ENCODE data around the gene EPB41L3.

The EPB41L3 gene

DNA sequence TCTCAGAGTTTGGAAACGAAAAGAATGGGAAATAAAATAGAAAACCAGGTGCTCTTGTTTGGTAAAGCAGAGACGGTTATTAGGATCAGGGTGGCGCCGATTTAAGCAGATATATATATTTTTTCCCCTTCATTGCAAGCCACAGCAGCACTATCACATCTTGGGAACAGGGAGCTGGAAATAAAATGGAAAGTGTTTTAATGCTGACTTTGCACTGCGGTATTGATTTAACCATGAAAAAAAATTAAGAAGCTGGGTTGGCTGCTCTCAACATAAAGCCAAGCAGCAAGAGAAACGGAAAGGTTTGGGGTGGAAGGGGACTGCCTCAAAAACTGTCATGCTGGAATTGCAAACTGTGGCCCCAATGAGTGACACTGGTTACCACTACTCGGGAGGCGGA, 145.5 kb downstream of the EPB41L3 start:
- Histone ChIP-seq H3K27me3 (ENCODE audit: insufficient read depth, low read length) (no peaks in the 10 kb centered on the region), H3K4me2 (ENCODE audit: low read length) (no peak overlapping the region), H3F3A (ENCODE audit: insufficient read depth, low read length) (no peaks in the 10 kb centered on the region), H3K9ac (ENCODE audit: low read length) (no peak overlapping the region), H2AFZ (ENCODE audit: low read length) (no peak overlapping the region), H3K9me3 (ENCODE audit: low read length) (no peaks in the 10 kb centered on the region), H3K27ac (ENCODE audit: low read depth, low read length, poor library complexity, severe bottlenecking) (no peak overlapping the region), H3K4me1 (ENCODE audit: insufficient read depth, low read length, severe bottlenecking) (no peaks in the 10 kb centered on the region), H4K20me1 (ENCODE audit: insufficient read depth, low read length) (no peaks in the 10 kb centered on the region), H3K9me2 (ENCODE audit: low read depth, low read length) (no peaks in the 10 kb centered on the region), H3K4me3 (ENCODE audit: low read depth, low read length, poor library complexity, severe bottlenecking) (no peak overlapping the region), H3K79me2 (ENCODE audit: insufficient read depth, low read length) (no peaks in the 10 kb centered on the region), H3K36me3 (ENCODE audit: insufficient read depth, low read length) (no peaks in the 10 kb centered on the region)
- TF ChIP-seq, protein P1, sequence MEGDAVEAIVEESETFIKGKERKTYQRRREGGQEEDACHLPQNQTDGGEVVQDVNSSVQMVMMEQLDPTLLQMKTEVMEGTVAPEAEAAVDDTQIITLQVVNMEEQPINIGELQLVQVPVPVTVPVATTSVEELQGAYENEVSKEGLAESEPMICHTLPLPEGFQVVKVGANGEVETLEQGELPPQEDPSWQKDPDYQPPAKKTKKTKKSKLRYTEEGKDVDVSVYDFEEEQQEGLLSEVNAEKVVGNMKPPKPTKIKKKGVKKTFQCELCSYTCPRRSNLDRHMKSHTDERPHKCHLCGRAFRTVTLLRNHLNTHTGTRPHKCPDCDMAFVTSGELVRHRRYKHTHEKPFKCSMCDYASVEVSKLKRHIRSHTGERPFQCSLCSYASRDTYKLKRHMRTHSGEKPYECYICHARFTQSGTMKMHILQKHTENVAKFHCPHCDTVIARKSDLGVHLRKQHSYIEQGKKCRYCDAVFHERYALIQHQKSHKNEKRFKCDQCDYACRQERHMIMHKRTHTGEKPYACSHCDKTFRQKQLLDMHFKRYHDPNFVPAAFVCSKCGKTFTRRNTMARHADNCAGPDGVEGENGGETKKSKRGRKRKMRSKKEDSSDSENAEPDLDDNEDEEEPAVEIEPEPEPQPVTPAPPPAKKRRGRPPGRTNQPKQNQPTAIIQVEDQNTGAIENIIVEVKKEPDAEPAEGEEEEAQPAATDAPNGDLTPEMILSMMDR (IDR thresholded peaks at IDR 0.05; ENCODE audit: low read length) = no peak
- no peak for TF ChIP-seq EZH2 (IDR thresholded peaks at IDR 0.05; ENCODE audit: borderline replicate concordance, low read length)

DNA sequence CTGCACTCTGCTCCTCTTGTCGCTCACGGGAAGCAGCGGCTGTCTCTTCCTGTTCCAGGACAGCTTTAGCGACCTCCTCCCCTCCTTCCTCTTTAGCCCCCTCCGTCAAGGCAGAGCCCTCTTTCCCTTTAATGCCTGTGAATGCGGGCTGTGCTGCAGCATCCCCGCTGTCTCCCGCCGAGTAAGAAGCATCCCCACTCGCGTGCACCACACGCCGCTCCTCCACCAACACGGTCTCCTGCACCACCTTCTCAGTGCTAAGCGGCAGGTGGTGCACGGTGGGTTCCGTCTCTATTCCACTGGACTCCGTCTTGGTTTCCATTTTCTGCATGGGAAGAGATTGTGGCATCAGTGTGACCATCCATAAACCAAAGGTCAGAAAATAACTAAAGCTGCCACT, 146.7 kb downstream of the EPB41L3 start:
- TF ChIP-seq, protein P1 (IDR thresholded peaks at IDR 0.05; ENCODE audit: low read length) = no peak
- no peak for TF ChIP-seq EZH2 (IDR thresholded peaks at IDR 0.05; ENCODE audit: borderline replicate concordance, low read length)

DNA sequence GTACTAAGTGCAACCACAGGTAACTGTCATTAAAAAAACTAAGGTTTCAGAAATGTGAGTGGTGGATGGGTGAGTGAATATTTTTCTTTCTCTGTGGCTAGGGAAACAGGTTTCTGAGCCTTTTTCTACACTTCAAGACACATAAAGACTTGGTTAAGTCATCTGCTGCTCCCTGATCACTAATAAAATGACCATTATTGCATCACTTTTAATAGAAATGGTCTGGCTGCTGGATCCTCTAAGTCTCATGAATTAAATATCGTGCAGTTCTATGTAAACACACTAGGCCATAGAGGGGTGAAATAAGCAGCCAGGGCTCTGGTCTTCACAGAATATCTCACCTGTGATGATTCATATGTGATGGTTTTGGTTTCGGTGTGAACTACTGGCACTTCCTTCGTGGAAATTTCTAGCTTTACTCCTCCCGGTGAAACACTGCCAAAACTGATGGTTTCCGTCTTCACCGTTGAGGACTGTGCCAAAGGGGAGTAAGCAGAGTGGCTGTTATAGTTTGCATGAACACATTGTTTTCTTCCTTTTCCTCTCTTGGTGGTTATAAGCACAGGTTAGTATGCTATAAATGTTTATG, 147.8 kb downstream of the EPB41L3 start:
- H3K79me2 ChIP-seq (ENCODE audit: insufficient read depth, low read length) = no peaks in the 10 kb centered on the region
- no peaks in the 10 kb centered on the region for H3K9me3 ChIP-seq (ENCODE audit: low read length)
- H4K20me1 ChIP-seq (ENCODE audit: insufficient read depth, low read length) = no peaks in the 10 kb centered on the region
- no peaks in the 10 kb centered on the region for H3K36me3 ChIP-seq (ENCODE audit: insufficient read depth, low read length)
- no peak overlapping the region for H3K4me3 ChIP-seq (ENCODE audit: low read depth, low read length, poor library complexity, severe bottlenecking)
- no peak overlapping the region for H2AFZ ChIP-seq (ENCODE audit: low read length)
- H3K27ac ChIP-seq (ENCODE audit: low read depth, low read length, poor library complexity, severe bottlenecking) = no peak overlapping the region
- H3K4me2 ChIP-seq (ENCODE audit: low read length) = no peak overlapping the region
- TF ChIP-seq EZH2 (IDR thresholded peaks at IDR 0.05; ENCODE audit: borderline replicate concordance, low read length) = no peak
- TF ChIP-seq, protein P1 (IDR thresholded peaks at IDR 0.05; ENCODE audit: low read length) = no peak
- no peaks in the 10 kb centered on the region for H3F3A ChIP-seq (ENCODE audit: insufficient read depth, low read length)
- H3K4me1 ChIP-seq (ENCODE audit: insufficient read depth, low read length, severe bottlenecking) = no peaks in the 10 kb centered on the region
- H3K9me2 ChIP-seq (ENCODE audit: low read depth, low read length) = no peaks in the 10 kb centered on the region
- no peaks in the 10 kb centered on the region for H3K27me3 ChIP-seq (ENCODE audit: insufficient read depth, low read length)
- no peak overlapping the region for H3K9ac ChIP-seq (ENCODE audit: low read length)

More for the DNA sequence above, 146.7 kb downstream of the EPB41L3 start:
- H3K79me2 ChIP-seq (ENCODE audit: insufficient read depth, low read length) = no peaks in the 10 kb centered on the region
- no peaks in the 10 kb centered on the region for H3K36me3 ChIP-seq (ENCODE audit: insufficient read depth, low read length)
- no peaks in the 10 kb centered on the region for H3K4me1 ChIP-seq (ENCODE audit: insufficient read depth, low read length, severe bottlenecking)
- H3K4me3 ChIP-seq (ENCODE audit: low read depth, low read length, poor library complexity, severe bottlenecking) = no peak overlapping the region
- no peaks in the 10 kb centered on the region for H3K9me2 ChIP-seq (ENCODE audit: low read depth, low read length)
- H3K9me3 ChIP-seq (ENCODE audit: low read length) = no peaks in the 10 kb centered on the region
- no peak overlapping the region for H3K27ac ChIP-seq (ENCODE audit: low read depth, low read length, poor library complexity, severe bottlenecking)
- H3K4me2 ChIP-seq (ENCODE audit: low read length) = no peak overlapping the region
- H2AFZ ChIP-seq (ENCODE audit: low read length) = no peak overlapping the region
- no peaks in the 10 kb centered on the region for H3F3A ChIP-seq (ENCODE audit: insufficient read depth, low read length)
- no peaks in the 10 kb centered on the region for H3K27me3 ChIP-seq (ENCODE audit: insufficient read depth, low read length)
- no peaks in the 10 kb centered on the region for H4K20me1 ChIP-seq (ENCODE audit: insufficient read depth, low read length)
- no peak overlapping the region for H3K9ac ChIP-seq (ENCODE audit: low read length)

All from OCI-LY1 (cell line).